A549 (cell line): Measurements from ENCODE around the gene ANKRD16. TPM values are rescaled to one million over a fixed set of nuclear protein-coding genes. Genes with fewer than 3 reads are reported as not detected.

ENCODE experiments used
- ATAC-seq, 2 experiments: fragments of 200-7000 bp in 1 of 2; fragments of >200 bp in 1 of 2; cut with Nextera tagmentation in 1 of 2; cut with Tn5 transposase in 1 of 2; 3 replicates each; pipeline versions ENCODE4 v1.8.0 to v1.9.1; 2018 to 2020; ENCODE audit warnings: mild to moderate bottlenecking in 1 of 2, moderate library complexity in 1 of 2
- CTCF ChIA-PET: fragments of 300-600 bp; sonication (Branson Sonifier 250); formaldehyde crosslinking; extraction: SDS; loops from one replicate; lab custom pipeline; 2021; ENCODE audit warnings: antibody characterized with exemption, inconsistent platforms; lab: Yijun Ruan, JAX
- POLR2A ChIA-PET: fragments of 350-600 bp; formaldehyde crosslinking; extraction: SDS; loops from one replicate; lab custom pipeline; 2021; ENCODE audit warnings: antibody characterized with exemption, inconsistent platforms; lab: Yijun Ruan, JAX
- DNase-seq, 2 experiments: peaks; one replicate each; pipeline versions ENCODE4 v3.0.0 to v3.0.0-alpha.2; 2011 to 2016; ENCODE audit warnings: low read depth in 1 of 2, low spot score in 1 of 2
- FAIRE-seq: peaks from 2 replicates; lab custom pipeline; 2011; peaks lifted over from hg19 to GRCh38; lab: Jason Lieb, UNC
- H3K27ac ChIP-seq, 2 experiments: fragments of >200 bp; sonication (Bioruptor Twin); formaldehyde crosslinking; 3 replicates each; pipeline ENCODE4 v1.5.1; 2016 to 2017
- H3K4me1 ChIP-seq: fragments of >200 bp; sonication (Bioruptor Twin); formaldehyde crosslinking; 3 replicates; pipeline ENCODE4 v1.6.1; 2016
- H3K4me2 ChIP-seq: fragments of >200 bp; sonication (Bioruptor Twin); formaldehyde crosslinking; 3 replicates; pipeline ENCODE4 v1.6.1; 2016
- H3K4me3 ChIP-seq: fragments of >200 bp; sonication (Bioruptor Twin); formaldehyde crosslinking; 3 replicates; pipeline ENCODE4 v1.5.1; 2016
- H3K9me3 ChIP-seq: fragments of >200 bp; sonication (Bioruptor Twin); formaldehyde crosslinking; 3 replicates; pipeline ENCODE4 v1.6.1; 2016
- BHLHE40 ChIP-seq: IDR thresholded peaks from 2 replicates; pipeline ENCODE4 v1.6.1; 2012; ENCODE audit warnings: low read depth, low read length, inconsistent platforms
- CBX2 ChIP-seq: fragments of 200-600 bp; sonication (generic); IDR thresholded peaks from 2 replicates; pipeline ENCODE4 v1.6.1; 2016; ENCODE audit warnings: low read depth, mild to moderate bottlenecking, borderline replicate concordance
- CEBPB ChIP-seq, 2 experiments: fragments of >200 bp in 1 of 2; sonication (Bioruptor Twin) in 1 of 2; formaldehyde crosslinking in 1 of 2; IDR thresholded peaks; 2 replicates each; pipeline ENCODE4 v1.6.1; 2012 to 2016
- CTCF ChIP-seq: fragments of >200 bp; sonication (Bioruptor Twin); formaldehyde crosslinking; IDR thresholded peaks from 3 replicates; pipeline ENCODE4 v1.5.1; 2016
- E2F6 ChIP-seq: IDR thresholded peaks from 2 replicates; pipeline ENCODE4 v1.6.1; 2012; ENCODE audit warnings: low read depth, borderline replicate concordance
- EHMT2 ChIP-seq: fragments of 200-600 bp; sonication (generic); IDR thresholded peaks from 2 replicates; pipeline ENCODE4 v1.6.1; 2016; ENCODE audit warnings: antibody characterized with exemption, low read depth, mild to moderate bottlenecking, moderate library complexity
- EP300 ChIP-seq, 2 experiments: fragments of >200 bp; sonication (Bioruptor Twin); formaldehyde crosslinking; IDR thresholded peaks; 2 replicates in 1 of 2; 3 replicates in 1 of 2; pipeline ENCODE4 v1.6.1; 2016 to 2017
- FOSB ChIP-seq: fragments of 250-450 bp; sonication (Bioruptor Pico); IDR thresholded peaks from 2 replicates; pipeline ENCODE4 v1.5.0; 2020; ENCODE audit warnings: mild to moderate bottlenecking, moderate library complexity
- FOSL2 ChIP-seq, 2 experiments: fragments of 450-650 bp in 1 of 2; fragments of >200 bp in 1 of 2; sonication (Bioruptor Twin) in 1 of 2; formaldehyde crosslinking; IDR thresholded peaks; 2 replicates each; pipeline versions ENCODE4 v1.5.0 to v1.6.1; 2016 to 2020; ENCODE audit warnings: mild to moderate bottlenecking in 1 of 2, moderate library complexity in 1 of 2
- GATA3 ChIP-seq: IDR thresholded peaks from 2 replicates; pipeline ENCODE4 v1.6.1; 2012; ENCODE audit warnings: borderline replicate concordance
- HES2 ChIP-seq: fragments of >200 bp; sonication (Bioruptor Twin); formaldehyde crosslinking; IDR thresholded peaks from 2 replicates; pipeline ENCODE4 v1.6.1; 2016
- HOXB5 ChIP-seq: fragments of 250-450 bp; sonication (Bioruptor Pico); IDR thresholded peaks from 2 replicates; pipeline ENCODE4 v1.5.0; 2020; ENCODE audit warnings: mild to moderate bottlenecking, moderate library complexity
- KDM1A ChIP-seq: fragments of 200-600 bp; sonication (generic); IDR thresholded peaks from 2 replicates; pipeline ENCODE4 v1.6.1; 2016; ENCODE audit warnings: low read depth, mild to moderate bottlenecking
- RCOR1 ChIP-seq: fragments of 150-350 bp; IDR thresholded peaks from 2 replicates; pipeline ENCODE4 v1.6.1; 2014; ENCODE audit warnings: antibody characterized with exemption, low read length, low read depth
- REST ChIP-seq: fragments of 200-600 bp; sonication (generic); IDR thresholded peaks from 2 replicates; pipeline ENCODE4 v1.6.1; 2016; ENCODE audit warnings: antibody characterized with exemption, mild to moderate bottlenecking, moderate library complexity
- RFX5 ChIP-seq: fragments of 450-650 bp; IDR thresholded peaks from 2 replicates; pipeline ENCODE4 v1.7.1; 2014; ENCODE audit warnings: antibody characterized with exemption, mild to moderate bottlenecking, moderate library complexity
- SMC3 ChIP-seq: fragments of >200 bp; sonication (Bioruptor Twin); formaldehyde crosslinking; IDR thresholded peaks from 3 replicates; pipeline ENCODE4 v1.6.1; 2018; ENCODE audit warnings: inconsistent platforms
- ZNF302 ChIP-seq: fragments of 250-450 bp; sonication (Bioruptor Pico); IDR thresholded peaks from 2 replicates; pipeline ENCODE4 v1.9.0; 2021; ENCODE audit warnings: inconsistent platforms, mild to moderate bottlenecking, moderate library complexity
- WGBS: methylation state at CpG from one replicate; pipeline ENCODE4 v1.1.6; 2017; ENCODE audit errors: missing lambda C conversion rate; 5-methylcytosine and 5-hydroxymethylcytosine counted together
- polyA plus RNA-seq, 4 experiments: library from polyadenylated mRNA; depleted of rRNA in 3 of 4; stranded (reverse); fragments of >200 nt; fragmentation: RNase III in 1 of 4; extraction: RNeasy Plus Mini Kit Qiagen cat#74134 plus additional on column Dnase treatment in 1 of 4; gene quantifications; 2 replicates in 3 of 4; 3 replicates in 1 of 4; pipeline ENCODE4 v1.2.3, GENCODE V29; 2011 to 2017

ANKRD16 gene
- polyA plus RNA-seq, 2 of the 4 experiments (the other 2 are of a cell fraction), result 7.3 to 8.9 TPM

GRCh38 chr10:5894873-5895272 lies 5.2 kb upstream of the ANKRD16 start:
- Histone ChIP-seq H3K4me2 (no peak overlapping the region), H3K4me3 (no peak overlapping the region), H3K4me1 (peaks cover 8% of the 10 kb centered on the region), H3K9me3 (no peaks in the 10 kb centered on the region; the same call in 2 of the 3 replicates), H3K27ac (no peak overlapping the region)
- no peak for DNase-seq
- TF ChIP-seq E2F6 (no peak), CTCF (no peak), CEBPB (IDR thresholded peaks at IDR 0.05) (no peak), EHMT2 (no peak), CBX2 (no peak), GATA3 (no peak), FOSL2 (IDR thresholded peaks at IDR 0.05) (no peak), FOSL2 (CRISPR knock-in tag; IDR thresholded peaks at IDR 0.05) (no peak), FOSB (CRISPR knock-in tag) (no peak), HES2 (no peak), REST (no peak), KDM1A (no peak), SMC3 (no peak), EP300 (IDR thresholded peaks at IDR 0.05) (no peak)
- no peak for ATAC-seq
- FAIRE-seq, result no peak
- CTCF ChIA-PET, result interaction anchor here (1.7 kb wide), 1 partner anchor 22 kb away, joined by 4 read pairs; no protein-coding TSS in a partner anchor
- POLR2A ChIA-PET, result no interaction called here
- WGBS, result 95% methylated on average over 8 of the region's 8 CpGs

GRCh38 chr10:5894403-5894802 lies 4.7 kb upstream of the ANKRD16 start:
- Histone ChIP-seq H3K4me2 (no peak overlapping the region), H3K27ac (no peak overlapping the region), H3K9me3 (no peaks in the 10 kb centered on the region; the same call in 2 of the 3 replicates), H3K4me3 (no peak overlapping the region), H3K4me1 (peaks cover 8% of the 10 kb centered on the region)
- ChIA-PET CTCF (interaction anchor here (0.9 to 1.7 kb wide), 3 partner anchors 21 to 265 kb away, joined by 3 to 4 read pairs (median 4); no protein-coding TSS in a partner anchor), POLR2A (no interaction called here)
- WGBS, result 96% methylated on average over 4 of the region's 4 CpGs
- no peak for FAIRE-seq
- no peak for TF ChIP-seq FOSL2 (IDR thresholded peaks at IDR 0.05)
- no peak for TF ChIP-seq FOSL2 (CRISPR knock-in tag; IDR thresholded peaks at IDR 0.05)
- TF ChIP-seq ZNF302 (CRISPR knock-in tag), result no peak
- TF ChIP-seq CBX2, result no peak
- TF ChIP-seq RCOR1, result no peak
- TF ChIP-seq EP300 (IDR thresholded peaks at IDR 0.05), result no peak
- no peak for TF ChIP-seq BHLHE40
- TF ChIP-seq RFX5, result no peak
- no peak for TF ChIP-seq FOSB (CRISPR knock-in tag)
- no peak for TF ChIP-seq CEBPB (IDR thresholded peaks at IDR 0.05)
- no peak for TF ChIP-seq E2F6
- no peak for TF ChIP-seq EHMT2
- no peak for TF ChIP-seq HOXB5
- no peak for DNase-seq
- no peak for ATAC-seq
